H9 (cell line): Measurements from ENCODE around the gene KIR3DL2. TPM values are rescaled to one million over a fixed set of nuclear protein-coding genes. Genes with fewer than 3 reads are reported as not detected.

Experiments
- DNase-seq: peaks from one replicate; pipeline ENCODE4 v3.0.0-alpha.2; 2017
- H2AFZ ChIP-seq: one replicate; pipeline ENCODE4 v1.6.1; 2013; ENCODE audit warnings: mild to moderate bottlenecking, low read length, control low read depth, moderate library complexity
- H2AK5ac ChIP-seq: 2 replicates; pipeline ENCODE4 v1.6.1; 2013; ENCODE audit warnings: low read length, control low read depth, mixed read lengths; ENCODE audit not compliant: insufficient read length
- H2BK120ac ChIP-seq: one replicate; pipeline ENCODE4 v1.6.1; 2013; ENCODE audit warnings: low read depth, mild to moderate bottlenecking, low read length, control low read depth, inconsistent platforms; ENCODE audit not compliant: poor library complexity, severe bottlenecking
- H2BK12ac ChIP-seq: 2 replicates; pipeline ENCODE4 v1.6.1; 2013; ENCODE audit warnings: low read length, control low read depth, mixed read lengths, low read depth; ENCODE audit not compliant: insufficient read length
- H2BK15ac ChIP-seq: 2 replicates; pipeline ENCODE4 v1.6.1; 2013; ENCODE audit warnings: low read depth, low read length, control low read depth
- H2BK20ac ChIP-seq: one replicate; pipeline ENCODE4 v1.6.1; 2013; ENCODE audit warnings: low read depth, mild to moderate bottlenecking, low read length, control low read depth, inconsistent platforms; ENCODE audit not compliant: poor library complexity, severe bottlenecking
- H2BK5ac ChIP-seq: 2 replicates; pipeline ENCODE4 v1.6.1; 2013; ENCODE audit warnings: low read length, control low read depth, mixed read lengths; ENCODE audit not compliant: insufficient read length
- H3K14ac ChIP-seq: 2 replicates; pipeline ENCODE4 v1.6.1; 2013; ENCODE audit warnings: low read length, control low read depth; ENCODE audit not compliant: insufficient read depth
- H3K18ac ChIP-seq: 2 replicates; pipeline ENCODE4 v1.6.1; 2013; ENCODE audit warnings: low read depth, mild to moderate bottlenecking, mixed read lengths, low read length, control low read depth; ENCODE audit not compliant: insufficient read length
- H3K23ac ChIP-seq: 2 replicates; pipeline ENCODE4 v1.6.1; 2013; ENCODE audit warnings: low read length, control low read depth, mixed read lengths, low read depth; ENCODE audit not compliant: insufficient read length
- H3K23me2 ChIP-seq: 2 replicates; pipeline ENCODE4 v1.6.1; 2013; ENCODE audit warnings: low read depth, mild to moderate bottlenecking, mixed read lengths, low read length, control low read depth; ENCODE audit not compliant: insufficient read length, poor library complexity, severe bottlenecking
- H3K27ac ChIP-seq: 2 replicates; pipeline ENCODE4 v1.5.1; 2013; ENCODE audit warnings: low read length, control low read depth, mixed read lengths, low read depth; ENCODE audit not compliant: insufficient read length
- H3K27me3 ChIP-seq: 2 replicates; pipeline ENCODE4 v1.6.1; 2013; ENCODE audit warnings: low read length, control low read depth, inconsistent platforms; ENCODE audit not compliant: insufficient read depth
- H3K4ac ChIP-seq: 2 replicates; pipeline ENCODE4 v1.6.1; 2013; ENCODE audit warnings: low read depth, mild to moderate bottlenecking, control low read depth, inconsistent platforms, low read length, moderate library complexity
- H3K4me1 ChIP-seq: 2 replicates; pipeline ENCODE4 v1.6.1; 2013; ENCODE audit warnings: low read length, control low read depth, inconsistent platforms; ENCODE audit not compliant: insufficient read depth
- H3K4me2 ChIP-seq: 2 replicates; pipeline ENCODE4 v1.6.1; 2013; ENCODE audit warnings: low read length, control low read depth, mixed read lengths; ENCODE audit not compliant: insufficient read length, insufficient read depth
- H3K56ac ChIP-seq: 2 replicates; pipeline ENCODE4 v1.6.1; 2013; ENCODE audit warnings: low read depth, mild to moderate bottlenecking, mixed read lengths, low read length, control low read depth; ENCODE audit not compliant: insufficient read length
- H3K79me1 ChIP-seq: 2 replicates; pipeline ENCODE4 v1.6.1; 2013; ENCODE audit warnings: low read depth, mild to moderate bottlenecking, moderate library complexity, low read length, control low read depth, inconsistent platforms; ENCODE audit not compliant: insufficient read depth, poor library complexity, severe bottlenecking
- H3K79me2 ChIP-seq: 2 replicates; pipeline ENCODE4 v1.6.1; 2013; ENCODE audit warnings: low read length, control low read depth, inconsistent platforms; ENCODE audit not compliant: insufficient read depth
- H3K9ac ChIP-seq: 2 replicates; pipeline ENCODE4 v1.6.1; 2013; ENCODE audit warnings: low read length, control low read depth, mixed read lengths; ENCODE audit not compliant: insufficient read length; ENCODE audit errors: extremely low read depth
- H3K9me3 ChIP-seq: one replicate; pipeline ENCODE4 v1.6.1; 2013; ENCODE audit warnings: low read depth, low read length, inconsistent platforms; ENCODE audit not compliant: control insufficient read depth
- H3T11ph ChIP-seq: one replicate; pipeline ENCODE4 v1.6.1; 2013; ENCODE audit warnings: mild to moderate bottlenecking, low read length, control low read depth, inconsistent platforms
- H4K20me1 ChIP-seq: one replicate; pipeline ENCODE4 v1.6.1; 2013; ENCODE audit not compliant: control insufficient read depth, insufficient read length, insufficient read depth
- H4K5ac ChIP-seq: 2 replicates; pipeline ENCODE4 v1.6.1; 2013; ENCODE audit warnings: low read depth, mild to moderate bottlenecking, mixed read lengths, low read length, control low read depth; ENCODE audit not compliant: insufficient read length
- H4K8ac ChIP-seq: replicated peaks from 2 replicates; pipeline ENCODE4 v1.6.1; 2013; ENCODE audit warnings: low read length, control low read depth, mixed read lengths, low read depth; ENCODE audit not compliant: insufficient read length
- H4K91ac ChIP-seq: 2 replicates; pipeline ENCODE4 v1.6.1; 2013; ENCODE audit warnings: low read depth, mild to moderate bottlenecking, moderate library complexity, mixed read lengths, low read length, control low read depth; ENCODE audit not compliant: insufficient read length
- H3K27ac Mint-ChIP-seq, 3 experiments: 2 replicates in 2 of 3; 3 replicates in 1 of 3; pipeline ENCODE4 v1.8.0; 2020 to 2021; ENCODE audit warnings: mixed read lengths in 3 of 3, mild to moderate bottlenecking in 1 of 3, moderate library complexity in 1 of 3
- H3K27me3 Mint-ChIP-seq: 2 replicates; pipeline ENCODE4 v1.8.0; 2021; ENCODE audit warnings: low read depth, mild to moderate bottlenecking, moderate library complexity, mixed read lengths
- H3K36me3 Mint-ChIP-seq, 3 experiments: 2 replicates in 2 of 3; 3 replicates in 1 of 3; pipeline ENCODE4 v1.8.0; 2020 to 2021; ENCODE audit warnings: low read depth in 3 of 3, mixed read lengths in 3 of 3; ENCODE audit not compliant: insufficient read depth in 1 of 3
- H3K4me1 Mint-ChIP-seq, 2 experiments: 2 replicates each; pipeline ENCODE4 v1.8.0; 2020; ENCODE audit warnings: mixed read lengths in 2 of 2
- H3K4me3 Mint-ChIP-seq, 2 experiments: 2 replicates in 1 of 2; 3 replicates in 1 of 2; pipeline ENCODE4 v1.8.0; 2020 to 2021; ENCODE audit warnings: mild to moderate bottlenecking in 2 of 2, mixed read lengths in 2 of 2, moderate library complexity in 1 of 2
- H3K9me3 Mint-ChIP-seq, 2 experiments: 2 replicates in 1 of 2; 3 replicates in 1 of 2; pipeline ENCODE4 v1.8.0; 2020; ENCODE audit warnings: mild to moderate bottlenecking in 2 of 2, mixed read lengths in 2 of 2, moderate library complexity in 1 of 2
- WGBS: extraction: QIAGEN DNeasy Blood & Tissue Kit; methylation state at CpG from one replicate; pipeline ENCODE4 v1.1.7; 2013; ENCODE audit warnings: missing lambda C conversion rate, low lambda C conversion rate, mixed read lengths; ENCODE audit not compliant: insufficient read length; ENCODE audit errors: extremely low coverage; 5-methylcytosine and 5-hydroxymethylcytosine counted together
- total RNA-seq: library from RNA; stranded (reverse); gene quantifications from 2 replicates; pipeline ENCODE4 v1.2.1, GENCODE V29; 2021
- TF ChIP-seq, protein P1 (sequence below): fragments of 200-600 bp; sonication (generic); conservative IDR thresholded peaks from 3 replicates; pipeline ENCODE4 v1.8.0; 2021; ENCODE audit warnings: antibody characterized with exemption, mild to moderate bottlenecking

KIR3DL2 gene
- total RNA-seq, 1 experiment from 2014 or later: not detected

DNA sequence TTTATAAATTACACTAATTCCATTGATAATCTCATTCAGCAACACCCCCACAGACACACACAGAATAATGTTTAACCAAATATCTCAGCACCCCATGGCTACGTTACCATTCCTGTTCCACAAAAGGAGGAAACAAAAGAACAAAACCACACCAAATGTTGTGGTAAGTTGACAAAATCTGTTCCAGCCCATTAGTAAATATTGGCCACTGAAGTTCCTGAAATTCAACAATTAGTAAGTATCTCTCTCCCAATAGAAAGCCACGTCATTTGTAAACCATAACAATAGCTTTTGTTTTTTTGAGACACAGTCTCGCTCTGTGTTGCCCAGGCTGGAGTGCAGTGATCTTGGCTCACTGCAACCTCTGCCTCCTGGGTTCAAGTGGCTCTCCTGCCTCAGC lies 21.5 kb downstream of the KIR3DL2 start:
- Mint-ChIP-seq H3K4me3 (no peak overlapping the region), H3K27ac (no peak overlapping the region), H3K9me3 (peaks cover 55 to 91% of the 10 kb centered on the region in 2 experiments), H3K4me1 (peaks cover 0 to 4% of the 10 kb centered on the region in 2 experiments; a peak in 2 of 4 replicates), H3K36me3 (peaks cover 4 to 13% (median 4%) of the 10 kb centered on the region in 3 experiments; a peak in 4 of 7 replicates), H3K27me3 (peaks cover 23% of the 10 kb centered on the region)
- H4K8ac ChIP-seq: no peak overlapping the region
- TF ChIP-seq, protein P1, sequence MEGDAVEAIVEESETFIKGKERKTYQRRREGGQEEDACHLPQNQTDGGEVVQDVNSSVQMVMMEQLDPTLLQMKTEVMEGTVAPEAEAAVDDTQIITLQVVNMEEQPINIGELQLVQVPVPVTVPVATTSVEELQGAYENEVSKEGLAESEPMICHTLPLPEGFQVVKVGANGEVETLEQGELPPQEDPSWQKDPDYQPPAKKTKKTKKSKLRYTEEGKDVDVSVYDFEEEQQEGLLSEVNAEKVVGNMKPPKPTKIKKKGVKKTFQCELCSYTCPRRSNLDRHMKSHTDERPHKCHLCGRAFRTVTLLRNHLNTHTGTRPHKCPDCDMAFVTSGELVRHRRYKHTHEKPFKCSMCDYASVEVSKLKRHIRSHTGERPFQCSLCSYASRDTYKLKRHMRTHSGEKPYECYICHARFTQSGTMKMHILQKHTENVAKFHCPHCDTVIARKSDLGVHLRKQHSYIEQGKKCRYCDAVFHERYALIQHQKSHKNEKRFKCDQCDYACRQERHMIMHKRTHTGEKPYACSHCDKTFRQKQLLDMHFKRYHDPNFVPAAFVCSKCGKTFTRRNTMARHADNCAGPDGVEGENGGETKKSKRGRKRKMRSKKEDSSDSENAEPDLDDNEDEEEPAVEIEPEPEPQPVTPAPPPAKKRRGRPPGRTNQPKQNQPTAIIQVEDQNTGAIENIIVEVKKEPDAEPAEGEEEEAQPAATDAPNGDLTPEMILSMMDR: no peak
- H3K27me3 ChIP-seq: no peaks in the 10 kb centered on the region
- H3K23ac ChIP-seq: no peak overlapping the region
- no peak overlapping the region for H3K56ac ChIP-seq
- no peak overlapping the region for H4K91ac ChIP-seq
- H2AK5ac ChIP-seq: no peak overlapping the region
- H3K4me2 ChIP-seq: no peak overlapping the region
- H2BK20ac ChIP-seq: no peak overlapping the region
- no peak overlapping the region for H3K9ac ChIP-seq
- no peak overlapping the region for H3T11ph ChIP-seq
- no peak overlapping the region for H2BK5ac ChIP-seq
- H2AFZ ChIP-seq: no peak overlapping the region
- no CpG with 5 or more reads among the region's 3 CpGs for WGBS
- H2BK15ac ChIP-seq: no peak overlapping the region
- H3K9me3 ChIP-seq: no peaks in the 10 kb centered on the region
- H3K18ac ChIP-seq: no peak overlapping the region
- no peak overlapping the region for H2BK120ac ChIP-seq
- no peaks in the 10 kb centered on the region for H3K79me1 ChIP-seq
- no peaks in the 10 kb centered on the region for H4K20me1 ChIP-seq
- H3K23me2 ChIP-seq: no peaks in the 10 kb centered on the region
- no peak overlapping the region for H3K4ac ChIP-seq
- no peak overlapping the region for H3K27ac ChIP-seq
- DNase-seq: no peak
- H2BK12ac ChIP-seq: no peak overlapping the region
- H3K14ac ChIP-seq: no peak overlapping the region
- no peaks in the 10 kb centered on the region for H3K79me2 ChIP-seq
- no peak overlapping the region for H4K5ac ChIP-seq
- no peaks in the 10 kb centered on the region for H3K4me1 ChIP-seq
